A549 (cell line): ENCODE data around the gene PCSK6. TPM values are rescaled to one million over a fixed set of nuclear protein-coding genes. Genes with fewer than 3 reads are reported as not detected.

Experiments used
- ATAC-seq, 2 experiments: fragments of 200-7000 bp in 1 of 2; fragments of >200 bp in 1 of 2; cut with Nextera tagmentation in 1 of 2; cut with Tn5 transposase in 1 of 2; 3 replicates each; pipeline versions ENCODE4 v1.8.0 to v1.9.1; 2018 to 2020; ENCODE audit warnings: mild to moderate bottlenecking in 1 of 2, moderate library complexity in 1 of 2
- CTCF ChIA-PET: fragments of 300-600 bp; sonication (Branson Sonifier 250); formaldehyde crosslinking; extraction: SDS; loops from one replicate; lab custom pipeline; 2021; ENCODE audit warnings: antibody characterized with exemption, inconsistent platforms; lab: Yijun Ruan, JAX
- POLR2A ChIA-PET: fragments of 350-600 bp; formaldehyde crosslinking; extraction: SDS; loops from one replicate; lab custom pipeline; 2021; ENCODE audit warnings: antibody characterized with exemption, inconsistent platforms; lab: Yijun Ruan, JAX
- DNase-seq, 2 experiments: peaks; one replicate each; pipeline versions ENCODE4 v3.0.0 to v3.0.0-alpha.2; 2011 to 2016; ENCODE audit warnings: low read depth in 1 of 2, low spot score in 1 of 2
- FAIRE-seq: peaks from 2 replicates; lab custom pipeline; 2011; peaks lifted over from hg19 to GRCh38; lab: Jason Lieb, UNC
- H3K27ac ChIP-seq, 2 experiments: fragments of >200 bp; sonication (Bioruptor Twin); formaldehyde crosslinking; 3 replicates each; pipeline ENCODE4 v1.5.1; 2016 to 2017
- H3K4me1 ChIP-seq: fragments of >200 bp; sonication (Bioruptor Twin); formaldehyde crosslinking; 3 replicates; pipeline ENCODE4 v1.6.1; 2016
- H3K4me2 ChIP-seq: fragments of >200 bp; sonication (Bioruptor Twin); formaldehyde crosslinking; 3 replicates; pipeline ENCODE4 v1.6.1; 2016
- H3K4me3 ChIP-seq: fragments of >200 bp; sonication (Bioruptor Twin); formaldehyde crosslinking; 3 replicates; pipeline ENCODE4 v1.5.1; 2016
- H3K9me3 ChIP-seq: fragments of >200 bp; sonication (Bioruptor Twin); formaldehyde crosslinking; 3 replicates; pipeline ENCODE4 v1.6.1; 2016
- ATOH8 ChIP-seq: fragments of 250-450 bp; sonication (Bioruptor Pico); IDR thresholded peaks from 2 replicates; pipeline ENCODE4 v1.5.0; 2020; ENCODE audit warnings: low read depth, mild to moderate bottlenecking, moderate library complexity
- BCL3 ChIP-seq: fragments of >200 bp; sonication (Bioruptor Twin); formaldehyde crosslinking; IDR thresholded peaks from 3 replicates; pipeline ENCODE4 v1.6.1; 2016
- BHLHE40 ChIP-seq: IDR thresholded peaks from 2 replicates; pipeline ENCODE4 v1.6.1; 2012; ENCODE audit warnings: low read depth, low read length, inconsistent platforms
- CHD4 ChIP-seq: fragments of 200-600 bp; sonication (generic); IDR thresholded peaks from 2 replicates; pipeline ENCODE4 v1.6.1; 2016; ENCODE audit warnings: antibody characterized with exemption, mild to moderate bottlenecking, borderline replicate concordance
- E2F6 ChIP-seq: IDR thresholded peaks from 2 replicates; pipeline ENCODE4 v1.6.1; 2012; ENCODE audit warnings: low read depth, borderline replicate concordance
- EHF ChIP-seq: fragments of 250-450 bp; sonication (Bioruptor Pico); IDR thresholded peaks from 2 replicates; pipeline ENCODE4 v1.5.0; 2020; ENCODE audit warnings: mild to moderate bottlenecking
- EHMT2 ChIP-seq: fragments of 200-600 bp; sonication (generic); IDR thresholded peaks from 2 replicates; pipeline ENCODE4 v1.6.1; 2016; ENCODE audit warnings: antibody characterized with exemption, low read depth, mild to moderate bottlenecking, moderate library complexity
- EP300 ChIP-seq, 2 experiments: fragments of >200 bp; sonication (Bioruptor Twin); formaldehyde crosslinking; IDR thresholded peaks; 2 replicates in 1 of 2; 3 replicates in 1 of 2; pipeline ENCODE4 v1.6.1; 2016 to 2017
- FOSL2 ChIP-seq, 2 experiments: fragments of 450-650 bp in 1 of 2; fragments of >200 bp in 1 of 2; sonication (Bioruptor Twin) in 1 of 2; formaldehyde crosslinking; IDR thresholded peaks; 2 replicates each; pipeline versions ENCODE4 v1.5.0 to v1.6.1; 2016 to 2020; ENCODE audit warnings: mild to moderate bottlenecking in 1 of 2, moderate library complexity in 1 of 2
- GATA3 ChIP-seq: IDR thresholded peaks from 2 replicates; pipeline ENCODE4 v1.6.1; 2012; ENCODE audit warnings: borderline replicate concordance
- HDAC2 ChIP-seq: fragments of 200-600 bp; sonication (generic); IDR thresholded peaks from 2 replicates; pipeline ENCODE4 v1.6.1; 2016
- HOXA7 ChIP-seq: fragments of 250-450 bp; sonication (Bioruptor Pico); IDR thresholded peaks from 2 replicates; pipeline ENCODE4 v1.5.0; 2020; ENCODE audit warnings: mild to moderate bottlenecking, moderate library complexity
- JUN ChIP-seq, 2 experiments: fragments of >200 bp; sonication (Bioruptor Twin); formaldehyde crosslinking; IDR thresholded peaks; 2 replicates in 1 of 2; 3 replicates in 1 of 2; pipeline ENCODE4 v1.6.1; 2016 to 2017
- KDM5A ChIP-seq: fragments of 200-600 bp; sonication (generic); IDR thresholded peaks from 2 replicates; pipeline ENCODE4 v1.6.1; 2016; ENCODE audit warnings: antibody characterized with exemption, mild to moderate bottlenecking
- MAZ ChIP-seq: fragments of 150-350 bp; IDR thresholded peaks from 2 replicates; pipeline ENCODE4 v1.6.1; 2014; ENCODE audit warnings: antibody characterized with exemption, low read depth, low read length, borderline replicate concordance
- NPAS2 ChIP-seq: fragments of 250-450 bp; sonication (Bioruptor Pico); IDR thresholded peaks from 2 replicates; pipeline ENCODE4 v1.8.0; 2022; ENCODE audit warnings: mild to moderate bottlenecking, moderate library complexity, borderline replicate concordance
- NR3C1 ChIP-seq: fragments of >200 bp; sonication (Bioruptor Twin); formaldehyde crosslinking; IDR thresholded peaks from 3 replicates; pipeline ENCODE4 v1.6.1; 2017
- PBX3 ChIP-seq: IDR thresholded peaks from 2 replicates; pipeline ENCODE4 v1.6.1; 2012
- POLR2A ChIP-seq: IDR thresholded peaks from 2 replicates; pipeline ENCODE4 v1.6.1; 2012; ENCODE audit warnings: mild to moderate bottlenecking, low read length
- RAD21 ChIP-seq, 2 experiments: fragments of >200 bp in 1 of 2; sonication (Bioruptor Twin) in 1 of 2; formaldehyde crosslinking in 1 of 2; IDR thresholded peaks in 1 of 2; conservative IDR thresholded peaks in 1 of 2; 2 replicates in 1 of 2; 3 replicates in 1 of 2; pipeline ENCODE4 v1.6.1; 2012 to 2018; ENCODE audit warnings: inconsistent platforms in 1 of 2
- RARB ChIP-seq: fragments of 250-450 bp; sonication (Bioruptor Pico); IDR thresholded peaks from 2 replicates; pipeline ENCODE4 v1.8.0; 2021; ENCODE audit warnings: mild to moderate bottlenecking, moderate library complexity
- RCOR1 ChIP-seq: fragments of 150-350 bp; IDR thresholded peaks from 2 replicates; pipeline ENCODE4 v1.6.1; 2014; ENCODE audit warnings: antibody characterized with exemption, low read length, low read depth
- RFX5 ChIP-seq: fragments of 450-650 bp; IDR thresholded peaks from 2 replicates; pipeline ENCODE4 v1.7.1; 2014; ENCODE audit warnings: antibody characterized with exemption, mild to moderate bottlenecking, moderate library complexity
- SMC3 ChIP-seq: fragments of >200 bp; sonication (Bioruptor Twin); formaldehyde crosslinking; IDR thresholded peaks from 3 replicates; pipeline ENCODE4 v1.6.1; 2018; ENCODE audit warnings: inconsistent platforms
- SREBF2 ChIP-seq: fragments of 450-650 bp; IDR thresholded peaks from 2 replicates; pipeline ENCODE4 v1.6.1; 2014; ENCODE audit warnings: mild to moderate bottlenecking, moderate library complexity
- TP53 ChIP-seq: fragments of 250-450 bp; sonication (Bioruptor Pico); IDR thresholded peaks from 2 replicates; pipeline ENCODE4 v1.5.0; 2021; ENCODE audit warnings: mild to moderate bottlenecking, moderate library complexity
- ZC3H11A ChIP-seq: fragments of 450-650 bp; IDR thresholded peaks from 2 replicates; pipeline ENCODE4 v1.6.1; 2014; ENCODE audit warnings: antibody characterized with exemption, mild to moderate bottlenecking
- ZFP36 ChIP-seq: fragments of 450-650 bp; IDR thresholded peaks from 2 replicates; pipeline ENCODE4 v1.6.1; 2014; ENCODE audit warnings: borderline replicate concordance; ENCODE audit not compliant: partially characterized antibody
- ZSCAN20 ChIP-seq: fragments of 250-450 bp; sonication (Bioruptor Pico); IDR thresholded peaks from 2 replicates; pipeline ENCODE4 v1.8.0; 2022; ENCODE audit warnings: mild to moderate bottlenecking, moderate library complexity
- WGBS: methylation state at CpG from one replicate; pipeline ENCODE4 v1.1.6; 2017; ENCODE audit errors: missing lambda C conversion rate; 5-methylcytosine and 5-hydroxymethylcytosine counted together
- polyA plus RNA-seq, 4 experiments: library from polyadenylated mRNA; depleted of rRNA in 3 of 4; stranded (reverse); fragments of >200 nt; fragmentation: RNase III in 1 of 4; extraction: RNeasy Plus Mini Kit Qiagen cat#74134 plus additional on column Dnase treatment in 1 of 4; gene quantifications; 2 replicates in 3 of 4; 3 replicates in 1 of 4; pipeline ENCODE4 v1.2.3, GENCODE V29; 2011 to 2017

Gene PCSK6
- polyA plus RNA-seq, 2 of the 4 experiments (the other 2 are of a cell fraction) = 10.0 to 15.2 TPM

- no peak for TF ChIP-seq E2F6
- TF ChIP-seq ATOH8 (CRISPR knock-in tag) = no peak
- no peak for TF ChIP-seq EHF
- no peak for TF ChIP-seq TP53 (CRISPR knock-in tag)
These were observed 107.8 kb downstream of the PCSK6 start (continued) for GRCh38 chr15:101381671-101382212.

- no peak overlapping the region for H3K4me3 ChIP-seq
- H3K4me2 ChIP-seq = no peak overlapping the region
- no peak for ATAC-seq
- no peak for TF ChIP-seq BHLHE40
- TF ChIP-seq TP53 (CRISPR knock-in tag) = no peak
- no peak for TF ChIP-seq ATOH8 (CRISPR knock-in tag)
- no peak for TF ChIP-seq RAD21 (conservative IDR thresholded peaks at IDR 0.05 in 1 of 2, IDR thresholded peaks at IDR 0.05 in 1 of 2)
- no peak for TF ChIP-seq HDAC2
- no peak for TF ChIP-seq NPAS2 (CRISPR knock-in tag)
- TF ChIP-seq E2F6 = no peak
- TF ChIP-seq GATA3 = no peak
- no peak for TF ChIP-seq POLR2A
- TF ChIP-seq EP300 (IDR thresholded peaks at IDR 0.05) = no peak
- no peak for TF ChIP-seq SREBF2
- TF ChIP-seq PBX3 = no peak
- no peak for TF ChIP-seq ZC3H11A
- no peak for TF ChIP-seq KDM5A
- no peak for TF ChIP-seq MAZ
- TF ChIP-seq RFX5 = no peak
- TF ChIP-seq RCOR1 = no peak
- no peak for TF ChIP-seq CHD4
- TF ChIP-seq RARB (CRISPR knock-in tag) = no peak
- CTCF ChIA-PET = no interaction called here
- no peak for FAIRE-seq
- POLR2A ChIA-PET = no interaction called here
- DNase-seq = no peak
- WGBS = 79% methylated on average over 15 of the region's 15 CpGs
- no peaks in the 10 kb centered on the region for H3K4me1 ChIP-seq
- no peaks in the 10 kb centered on the region for H3K9me3 ChIP-seq
- H3K27ac ChIP-seq = no peak overlapping the region
These were observed 109.4 kb downstream of the PCSK6 start for GRCh38 chr15:101380146-101380545.

GRCh38 chr15:101379647-101380046 is 109.9 kb downstream of the PCSK6 start:
- Histone ChIP-seq H3K4me1 (no peaks in the 10 kb centered on the region), H3K4me2 (no peak overlapping the region), H3K4me3 (no peak overlapping the region), H3K9me3 (no peaks in the 10 kb centered on the region), H3K27ac (no peak overlapping the region)
- POLR2A ChIA-PET = no interaction called here
- ATAC-seq (no peak), FAIRE-seq (no peak), DNase-seq (no peak)
- no peak for TF ChIP-seq GATA3
- TF ChIP-seq HOXA7 (CRISPR knock-in tag) = no peak
- TF ChIP-seq FOSL2 (IDR thresholded peaks at IDR 0.05) = no peak
- no peak for TF ChIP-seq FOSL2 (CRISPR knock-in tag; IDR thresholded peaks at IDR 0.05)
- no peak for TF ChIP-seq JUN (IDR thresholded peaks at IDR 0.05)
- no peak for TF ChIP-seq CHD4
- TF ChIP-seq NPAS2 (CRISPR knock-in tag) = no peak
- no peak for TF ChIP-seq RAD21 (conservative IDR thresholded peaks at IDR 0.05 in 1 of 2, IDR thresholded peaks at IDR 0.05 in 1 of 2)
- TF ChIP-seq EHMT2 = no peak
- TF ChIP-seq NR3C1 = no peak
- no peak for TF ChIP-seq MAZ
- no peak for TF ChIP-seq ZSCAN20 (CRISPR knock-in tag)
- TF ChIP-seq KDM5A = no peak
- no peak for TF ChIP-seq TP53 (CRISPR knock-in tag)
- no peak for TF ChIP-seq BCL3
- no peak for TF ChIP-seq HDAC2
- no peak for TF ChIP-seq EP300 (IDR thresholded peaks at IDR 0.05)
- no peak for TF ChIP-seq ZFP36
- TF ChIP-seq SMC3 = no peak
- WGBS = 83% methylated on average over 15 of the region's 15 CpGs
- CTCF ChIA-PET = interaction anchor here (1.1 kb wide), 1 partner anchor 20 kb away, joined by 3 read pairs; no protein-coding TSS in a partner anchor
